Psoas muscle (tissue), 8 donors: ENCODE measurements around the gene MSX1. TPM values are rescaled to one million over a fixed set of nuclear protein-coding genes. Genes with fewer than 3 reads are reported as not detected.
"Not testable (repeated sequence)": the region's sequence is repeated elsewhere in the genome, so short reads cannot be mapped to it uniquely, and the experiment has no call there.

Experiments used
- ATAC-seq, 4 donors: fragments of 200-7000 bp; cut with Tn5 transposase; one replicate each; pipeline ENCODE4 v1.9.1; 2020; ENCODE audit warnings: moderate library complexity in 3 of 4, mild to moderate bottlenecking in 2 of 4
- DNase-seq, 2 donors: peaks; one replicate each; pipeline ENCODE4 v3.0.0-alpha.2; 2020
- H3K27ac ChIP-seq: fragments of 200-600 bp; one replicate; pipeline ENCODE4 v1.8.0; 2022
- H3K27me3 ChIP-seq, 3 donors: fragments of 200-600 bp in 1 of 3; one replicate each; pipeline versions ENCODE4 v1.6.1 to v1.8.0; 2013 to 2022; ENCODE audit warnings: low read length in 2 of 3, mild to moderate bottlenecking in 2 of 3, moderate library complexity in 1 of 3; ENCODE audit not compliant: insufficient read depth in 3 of 3
- H3K36me3 ChIP-seq, 2 donors: fragments of 200-600 bp in 1 of 2; one replicate each; pipeline versions ENCODE4 v1.6.1 to v1.8.0; 2013 to 2022; ENCODE audit warnings: low read depth in 1 of 2, mild to moderate bottlenecking in 1 of 2, moderate library complexity in 1 of 2; ENCODE audit not compliant: insufficient read depth in 1 of 2
- H3K4me1 ChIP-seq: fragments of 200-600 bp; one replicate; pipeline ENCODE4 v1.8.0; 2022
- H3K4me3 ChIP-seq: fragments of 200-600 bp; one replicate; pipeline ENCODE4 v1.8.0; 2022; ENCODE audit warnings: mild to moderate bottlenecking
- H3K9me3 ChIP-seq: fragments of 200-600 bp; one replicate; pipeline ENCODE4 v1.8.0; 2022
- WGBS, 3 donors: extraction: QIAGEN DNeasy Blood & Tissue Kit; methylation state at CpG; one replicate each; pipeline versions ENCODE4 v1.1.6 to v1.1.7; 2013; 5-methylcytosine and 5-hydroxymethylcytosine counted together
- intact Hi-C, 2 donors: fragments of 100-400 bp; cut with DNase I; formaldehyde crosslinking; loops; one replicate each; pipeline versions ENCODE4 v1.11.0 to v1.14.2; 2022
- polyA plus RNA-seq, 3 donors: library from polyadenylated mRNA; stranded (reverse); fragments of 200-250 nt; gene quantifications; one replicate each; pipeline ENCODE4 v1.2.3, GENCODE V29; 2013
- total RNA-seq, 4 donors: library from RNA; stranded (reverse); fragmentation: NEBNext Ultra II Directional in 2 of 4; extraction: Animal tissue kit (Norgen Biotek cat#: 25700) in 2 of 4; gene quantifications; one replicate each; pipeline versions ENCODE4 v1.2.1 to v1.2.4, GENCODE V29; 2021 to 2023
- TF ChIP-seq, protein P1 (sequence below): fragments of 200-600 bp; IDR thresholded peaks from one replicate; pipeline ENCODE4 v1.8.0; 2022; ENCODE audit warnings: antibody characterized with exemption
- donor health status: healthy with polysubstance abuse.
- donor health status: DM: no; HTN: no; CAD: no; lungs with moderate emphysema.
- donor health status: Bipolar disorder and iron deficiency.
- donor health status: healthy.
- donor health status: DM: yes; HTN: yes; CAD: no.
- donor health status: DM: no; HTN: no; CAD: no.
- donor health status: DM: no; HTN: no; CAD: no.
- donor health status: DM: yes; HTN: yes; CAD: no.

MSX1 gene
- total and polyA plus RNA-seq, 7 donors: 1.1 to 3.7 (median 1.7) TPM

DNA sequence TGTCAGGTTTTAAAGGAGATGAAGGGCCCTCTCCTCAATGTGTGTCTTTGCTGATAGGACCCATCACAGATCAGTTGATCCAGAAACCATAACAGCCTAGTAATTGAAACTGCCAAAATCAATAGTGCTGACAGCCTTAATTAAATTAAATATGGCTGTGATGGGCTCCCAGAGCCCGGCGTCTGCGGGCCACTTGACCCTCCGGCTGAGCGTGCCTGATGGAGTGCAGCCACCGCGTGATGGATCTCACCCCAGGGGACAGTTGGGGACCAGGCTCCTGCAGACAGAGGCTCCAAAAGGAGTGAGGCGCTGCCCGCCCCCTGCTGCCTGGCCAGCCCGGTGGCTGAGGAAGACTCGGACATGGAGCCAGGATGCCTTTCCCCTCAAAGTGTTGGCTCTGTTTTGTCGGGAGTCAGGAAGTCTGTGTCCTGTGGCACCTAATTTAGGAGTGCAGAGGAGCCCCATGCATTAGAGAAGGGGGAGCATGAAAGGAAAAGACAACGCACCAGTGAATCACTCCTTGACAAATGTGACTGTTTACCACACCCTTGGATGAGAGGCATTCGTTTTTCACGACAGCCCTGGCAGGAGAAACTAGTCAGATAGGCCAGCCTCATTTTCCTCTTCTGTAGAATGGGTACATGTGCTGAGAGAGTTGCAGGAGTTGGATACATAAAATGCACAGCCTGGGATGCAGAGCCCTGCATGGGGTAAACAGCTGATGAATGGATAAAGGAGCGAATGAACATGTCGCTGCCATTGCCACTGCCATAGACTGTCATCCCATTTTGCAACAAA lies 40.9 kb upstream of the MSX1 start:
- Histone ChIP-seq H3K27me3 (no peaks in the 10 kb centered on the region), H3K4me3 (no peak overlapping the region), H3K4me1 (no peaks in the 10 kb centered on the region), H3K36me3 (no peaks in the 10 kb centered on the region), H3K9me3 (no peaks in the 10 kb centered on the region), H3K27ac (no peak overlapping the region)
- 28 to 31% (median 29%) methylated on average over 17 of the region's 17 CpGs for WGBS, 3 donors
- intact Hi-C loops: no loop called here
- no peak for DNase-seq
- TF ChIP-seq, protein P1, sequence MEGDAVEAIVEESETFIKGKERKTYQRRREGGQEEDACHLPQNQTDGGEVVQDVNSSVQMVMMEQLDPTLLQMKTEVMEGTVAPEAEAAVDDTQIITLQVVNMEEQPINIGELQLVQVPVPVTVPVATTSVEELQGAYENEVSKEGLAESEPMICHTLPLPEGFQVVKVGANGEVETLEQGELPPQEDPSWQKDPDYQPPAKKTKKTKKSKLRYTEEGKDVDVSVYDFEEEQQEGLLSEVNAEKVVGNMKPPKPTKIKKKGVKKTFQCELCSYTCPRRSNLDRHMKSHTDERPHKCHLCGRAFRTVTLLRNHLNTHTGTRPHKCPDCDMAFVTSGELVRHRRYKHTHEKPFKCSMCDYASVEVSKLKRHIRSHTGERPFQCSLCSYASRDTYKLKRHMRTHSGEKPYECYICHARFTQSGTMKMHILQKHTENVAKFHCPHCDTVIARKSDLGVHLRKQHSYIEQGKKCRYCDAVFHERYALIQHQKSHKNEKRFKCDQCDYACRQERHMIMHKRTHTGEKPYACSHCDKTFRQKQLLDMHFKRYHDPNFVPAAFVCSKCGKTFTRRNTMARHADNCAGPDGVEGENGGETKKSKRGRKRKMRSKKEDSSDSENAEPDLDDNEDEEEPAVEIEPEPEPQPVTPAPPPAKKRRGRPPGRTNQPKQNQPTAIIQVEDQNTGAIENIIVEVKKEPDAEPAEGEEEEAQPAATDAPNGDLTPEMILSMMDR: no peak
- no peak for ATAC-seq

DNA sequence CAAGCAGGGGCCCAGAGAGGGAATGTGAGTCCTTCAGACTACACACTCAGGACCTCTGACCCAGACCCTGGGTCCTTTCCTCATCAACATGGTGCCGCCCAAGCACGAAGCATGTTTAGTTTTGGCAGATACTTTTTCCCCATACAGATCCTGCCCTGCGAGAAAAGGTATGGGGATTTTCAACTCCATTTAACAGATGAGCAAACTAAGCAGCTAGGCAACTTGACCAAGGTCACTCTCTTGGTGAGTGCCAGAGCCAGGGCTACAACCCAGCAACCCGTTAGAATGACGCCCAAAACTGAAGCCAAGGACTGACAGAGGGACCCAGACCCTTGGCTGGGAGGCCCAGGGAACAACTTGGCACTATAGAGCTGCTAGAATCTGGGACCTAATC lies 40.3 kb upstream of the MSX1 start:
- 69 to 77% (median 75%) methylated on average over 5 of the region's 5 CpGs for WGBS, 3 donors

DNA sequence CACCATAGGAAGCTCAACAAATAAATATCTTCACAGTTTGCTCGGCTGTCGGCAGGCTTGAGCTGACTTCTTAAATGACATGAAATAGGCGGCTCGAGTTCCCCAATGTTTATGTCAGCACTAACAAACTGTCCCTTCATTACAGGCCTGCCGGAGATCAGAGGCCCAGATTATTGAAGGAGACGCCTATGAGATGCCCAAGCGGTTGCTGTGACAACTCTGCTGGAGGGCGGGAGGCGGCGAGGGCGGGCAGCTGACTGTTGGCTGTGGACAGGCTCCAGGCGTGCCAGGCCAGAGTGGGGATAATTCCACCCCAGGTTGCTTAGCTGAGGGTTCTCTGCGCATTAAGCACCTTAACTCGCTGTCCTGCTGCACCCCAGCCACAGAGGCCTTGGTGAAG lies 39.2 kb upstream of the MSX1 start:
- DNase-seq (no peak), ATAC-seq (no peak)
- Histone ChIP-seq H3K36me3 (no peaks in the 10 kb centered on the region), H3K4me3 (no peak overlapping the region), H3K4me1 (no peaks in the 10 kb centered on the region), H3K27ac (no peak overlapping the region), H3K27me3 (no peaks in the 10 kb centered on the region), H3K9me3 (no peaks in the 10 kb centered on the region)
- 35 to 43% (median 42%) methylated on average over 14 of the region's 14 CpGs for WGBS, 3 donors
- TF ChIP-seq, protein P1: no peak
- intact Hi-C loops: no loop called here

More for the DNA sequence above, 40.3 kb upstream of the MSX1 start:
- no peaks in the 10 kb centered on the region for H3K27me3 ChIP-seq
- no peak overlapping the region for H3K4me3 ChIP-seq
- no peaks in the 10 kb centered on the region for H3K36me3 ChIP-seq
- intact Hi-C loops: no loop called here
- DNase-seq (no peak), ATAC-seq (no peak)
- no peaks in the 10 kb centered on the region for H3K9me3 ChIP-seq
- H3K27ac ChIP-seq: no peak overlapping the region
- no peaks in the 10 kb centered on the region for H3K4me1 ChIP-seq
- TF ChIP-seq, protein P1: no peak

DNA sequence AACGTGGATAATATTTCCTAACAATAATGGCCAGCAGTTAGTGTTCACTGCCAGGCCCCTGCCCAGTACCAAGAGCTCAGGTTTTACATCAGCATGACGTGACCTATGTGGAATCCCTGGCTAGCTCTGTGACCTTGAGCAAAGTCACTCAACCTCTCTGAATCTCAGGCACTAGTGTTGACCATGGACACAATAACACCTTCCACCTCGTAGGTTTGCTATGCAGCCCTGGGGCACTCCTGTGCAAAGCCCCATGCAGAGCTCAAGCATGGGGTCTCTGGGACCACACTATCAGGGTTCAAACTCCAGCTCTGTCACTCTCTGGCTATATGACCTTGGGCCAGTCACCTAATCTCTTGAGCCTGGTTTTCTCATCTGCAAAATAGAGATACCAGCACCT lies 38.7 kb upstream of the MSX1 start:
- H3K36me3 ChIP-seq: no peaks in the 10 kb centered on the region
- no peak overlapping the region for H3K4me3 ChIP-seq
- H3K27ac ChIP-seq: no peak overlapping the region
- 58 to 60% (median 59%) methylated on average over 3 of the region's 3 CpGs for WGBS, 3 donors
- no peaks in the 10 kb centered on the region for H3K4me1 ChIP-seq
- H3K27me3 ChIP-seq: no peaks in the 10 kb centered on the region
- TF ChIP-seq, protein P1: no peak
- DNase-seq (no peak), ATAC-seq (no peak)
- H3K9me3 ChIP-seq: no peaks in the 10 kb centered on the region
- intact Hi-C loops: no loop called here

DNA sequence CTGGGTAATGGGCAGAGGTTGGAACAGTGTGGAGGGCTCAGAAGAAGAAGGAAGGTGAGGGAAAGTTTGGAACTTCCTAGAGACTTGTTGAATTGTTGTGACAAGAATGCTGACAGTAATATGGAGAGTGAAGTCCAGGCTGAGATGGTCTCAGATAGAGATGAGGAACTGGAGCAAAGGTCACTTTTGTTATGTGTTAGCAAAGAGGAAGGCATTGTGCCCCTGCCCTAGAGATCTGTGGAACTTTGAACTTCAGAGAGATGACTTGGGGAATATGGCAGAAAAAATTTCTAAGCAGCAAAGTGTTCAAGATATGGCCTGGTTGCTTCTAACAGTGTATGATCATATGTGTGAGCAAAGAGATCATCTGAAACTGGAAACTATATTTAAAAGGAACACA lies 37.9 kb upstream of the MSX1 start:
- DNase-seq (no peak), ATAC-seq (no peak)
- Histone ChIP-seq H3K27ac (no peak overlapping the region), H3K36me3 (no peaks in the 10 kb centered on the region), H3K9me3 (no peaks in the 10 kb centered on the region), H3K4me1 (no peaks in the 10 kb centered on the region), H3K4me3 (no peak overlapping the region), H3K27me3 (no peaks in the 10 kb centered on the region)
- TF ChIP-seq, protein P1: no peak
- intact Hi-C loops: no loop called here

DNA sequence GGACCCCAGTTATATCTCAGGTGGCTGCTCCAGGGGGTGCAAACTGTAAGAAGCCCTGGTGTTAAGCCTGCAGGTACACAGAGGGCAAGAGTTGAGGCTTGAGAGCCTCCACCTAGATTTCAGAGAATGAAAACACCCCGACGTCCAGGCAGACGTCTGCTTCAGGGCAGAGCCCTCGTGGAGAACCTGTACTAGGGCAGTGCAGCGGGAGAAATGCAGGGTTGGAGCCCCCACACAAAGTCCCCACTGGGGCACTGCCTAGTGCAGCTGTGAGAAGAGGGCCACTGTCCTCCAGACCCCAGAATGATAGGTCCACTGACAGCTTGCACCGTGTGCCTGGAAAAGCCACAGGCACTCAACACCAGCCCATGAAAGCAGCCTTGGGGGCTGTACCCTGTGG lies 37.2 kb upstream of the MSX1 start:
- H3K27ac ChIP-seq, H3K4me3 ChIP-seq, H3K4me1 ChIP-seq, DNase-seq, H3K36me3 ChIP-seq, ATAC-seq, H3K27me3 ChIP-seq, H3K9me3 ChIP-seq, intact Hi-C loops: not testable (repeated sequence)
- WGBS, 3 donors: 85 to 90% (median 89%) methylated on average over 6 of the region's 6 CpGs
